Transverse colon (tissue), 4 donors: ENCODE results near the gene STXBP3. TPM values are rescaled to one million over a fixed set of nuclear protein-coding genes. Genes with fewer than 3 reads are reported as not detected.

Experiments
- DNase-seq: peaks from one replicate; pipeline ENCODE4 v3.0.0-alpha.2; 2019
- H3K27ac ChIP-seq, 4 donors: fragments of 200-600 bp; sonication (generic); 2 replicates each; pipeline ENCODE4 v1.5.1; 2016 to 2018; ENCODE audit warnings: inconsistent platforms in 4 of 4
- H3K27me3 ChIP-seq: fragments of 200-600 bp; sonication (generic); 2 replicates; pipeline ENCODE4 v1.5.1; 2017; ENCODE audit warnings: inconsistent platforms
- H3K36me3 ChIP-seq, 4 donors: fragments of 200-600 bp; sonication (generic); 2 replicates each; pipeline ENCODE4 v1.5.1; 2017 to 2019; ENCODE audit warnings: inconsistent platforms in 4 of 4
- H3K4me1 ChIP-seq, 4 donors: fragments of 200-600 bp; sonication (generic); 2 replicates each; pipeline ENCODE4 v1.5.1; 2017 to 2020; ENCODE audit warnings: inconsistent platforms in 4 of 4
- H3K4me3 ChIP-seq, 4 donors: fragments of 200-600 bp; sonication (generic); 1 replicate in 1 of 4; 2 replicates in 3 of 4; pipeline versions ENCODE4 v1.5.1 to v1.6.1; 2017 to 2019; ENCODE audit warnings: inconsistent platforms in 4 of 4
- H3K9me3 ChIP-seq, 2 donors: fragments of 200-600 bp; sonication (generic); 2 replicates each; pipeline ENCODE4 v1.5.1; 2017 to 2019; ENCODE audit warnings: inconsistent platforms in 2 of 2
- EP300 ChIP-seq: sonication (generic); formaldehyde crosslinking; IDR thresholded peaks from one replicate; pipeline ENCODE4 v1.6.1; 2017; ENCODE audit warnings: antibody characterized with exemption, low read depth
- POLR2A ChIP-seq: fragments of 450-650 bp; IDR thresholded peaks from one replicate; pipeline ENCODE4 v1.6.1; 2016; ENCODE audit warnings: antibody characterized with exemption, mild to moderate bottlenecking, moderate library complexity
- POLR2AphosphoS5 ChIP-seq, 3 donors: sonication (generic); formaldehyde crosslinking; IDR thresholded peaks; one replicate each; pipeline ENCODE4 v1.6.1; 2016; ENCODE audit warnings: antibody characterized with exemption in 3 of 3
- WGBS, 2 donors: methylation state at CpG; one replicate each; pipeline ENCODE4 v1.1.5; 2018; ENCODE audit warnings: low coverage in 1 of 2; 5-methylcytosine and 5-hydroxymethylcytosine counted together
- in situ Hi-C, 4 donors: fragments of 200-750 bp; cut with MboI; loops; one replicate each; pipeline versions ENCODE4 v1.15.0 to v1.15.1; 2017; ENCODE audit warnings: low sequenced_read_pairs in 3 of 4, low pct_ligation_motif_present in 1 of 4, low pct_unique_long_range_greater_than_20kb in 1 of 4
- intact Hi-C: fragments of 100-400 bp; cut with DNase I; formaldehyde crosslinking; loops from one replicate; pipeline ENCODE4 v1.15.1; 2023; ENCODE audit warnings: low total_unique reads
- total RNA-seq, 4 donors: library from RNA; depleted of rRNA; stranded (reverse); fragments of >200 nt; gene quantifications; one replicate each; pipeline ENCODE4 v1.1.0, GENCODE V29; 2016
- TF ChIP-seq, protein P1 (sequence below), 5 experiments: fragments of 200-600 bp in 3 of 5; fragments of 450-650 bp in 2 of 5; sonication (generic) in 3 of 5; IDR thresholded peaks; 1 replicate in 2 of 5; 2 replicates in 3 of 5; pipeline ENCODE4 v1.5.1; 2016 to 2017; ENCODE audit warnings: antibody characterized with exemption in 5 of 5, inconsistent platforms in 3 of 5, mild to moderate bottlenecking in 2 of 5, moderate library complexity in 1 of 5

Gene STXBP3
- total RNA-seq, 4 donors from 2014 or later, result 33.3 to 134 (median 76.3) TPM

DNA sequence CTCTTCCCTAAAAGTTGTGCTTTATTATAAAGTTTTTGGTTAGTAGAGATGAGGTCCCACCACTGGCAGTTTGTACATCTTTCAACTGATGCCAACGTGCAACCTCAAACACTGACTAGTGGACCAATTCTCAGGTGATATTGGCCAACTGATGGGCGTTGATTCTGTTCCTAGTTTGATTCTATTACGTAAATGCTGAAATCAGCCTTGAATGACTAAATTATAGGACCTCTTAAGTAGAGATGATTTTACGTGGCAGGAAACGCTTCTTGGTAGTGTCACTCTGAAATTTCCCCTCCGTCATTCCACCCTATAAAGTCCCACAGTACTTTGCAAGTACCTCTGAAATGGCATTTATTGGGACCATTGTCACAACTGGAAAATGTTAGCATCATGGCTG is 42.5 kb upstream of the STXBP3 start:
- Histone ChIP-seq H3K36me3 (peaks cover 0 to 31% (median 10%) of the 10 kb centered on the region in 4 donors), H3K4me1 (peaks cover 0 to 11% (median 2%) of the 10 kb centered on the region in 4 donors), H3K27me3 (no peaks in the 10 kb centered on the region), H3K27ac (no peak overlapping the region), H3K9me3 (no peaks in the 10 kb centered on the region), H3K4me3 (no peak overlapping the region)
- in situ Hi-C loops (no loop called here), intact Hi-C loops (no loop called here)
- 43 to 52% methylated on average over 4 to 6 of the region's 6 CpGs for WGBS, 2 donors
- TF ChIP-seq POLR2A (no peak), POLR2AphosphoS5 (IDR thresholded peaks at IDR 0.05) (no peak), EP300 (no peak)
- TF ChIP-seq, protein P1, sequence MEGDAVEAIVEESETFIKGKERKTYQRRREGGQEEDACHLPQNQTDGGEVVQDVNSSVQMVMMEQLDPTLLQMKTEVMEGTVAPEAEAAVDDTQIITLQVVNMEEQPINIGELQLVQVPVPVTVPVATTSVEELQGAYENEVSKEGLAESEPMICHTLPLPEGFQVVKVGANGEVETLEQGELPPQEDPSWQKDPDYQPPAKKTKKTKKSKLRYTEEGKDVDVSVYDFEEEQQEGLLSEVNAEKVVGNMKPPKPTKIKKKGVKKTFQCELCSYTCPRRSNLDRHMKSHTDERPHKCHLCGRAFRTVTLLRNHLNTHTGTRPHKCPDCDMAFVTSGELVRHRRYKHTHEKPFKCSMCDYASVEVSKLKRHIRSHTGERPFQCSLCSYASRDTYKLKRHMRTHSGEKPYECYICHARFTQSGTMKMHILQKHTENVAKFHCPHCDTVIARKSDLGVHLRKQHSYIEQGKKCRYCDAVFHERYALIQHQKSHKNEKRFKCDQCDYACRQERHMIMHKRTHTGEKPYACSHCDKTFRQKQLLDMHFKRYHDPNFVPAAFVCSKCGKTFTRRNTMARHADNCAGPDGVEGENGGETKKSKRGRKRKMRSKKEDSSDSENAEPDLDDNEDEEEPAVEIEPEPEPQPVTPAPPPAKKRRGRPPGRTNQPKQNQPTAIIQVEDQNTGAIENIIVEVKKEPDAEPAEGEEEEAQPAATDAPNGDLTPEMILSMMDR (IDR thresholded peaks at IDR 0.05), result no peak
- no peak for DNase-seq

GRCh38 chr1:108704496-108704895 is 42.0 kb upstream of the STXBP3 start:
- Histone ChIP-seq H3K4me1 (peaks cover 0 to 11% (median 2%) of the 10 kb centered on the region in 4 donors), H3K27me3 (no peaks in the 10 kb centered on the region), H3K4me3 (no peak overlapping the region), H3K9me3 (no peaks in the 10 kb centered on the region), H3K36me3 (peaks cover 0 to 25% (median 7%) of the 10 kb centered on the region in 4 donors), H3K27ac (no peak overlapping the region)
- DNase-seq, result no peak
- WGBS, 2 donors, result 52% methylated on average over 2 of the region's 2 CpGs; no CpG with 5 or more reads in 1 of the 2 donors
- in situ Hi-C loops (no loop called here), intact Hi-C loops (no loop called here)
- TF ChIP-seq, protein P1 (IDR thresholded peaks at IDR 0.05), result no peak
- no peak for TF ChIP-seq POLR2A
- no peak for TF ChIP-seq EP300
- TF ChIP-seq POLR2AphosphoS5 (IDR thresholded peaks at IDR 0.05), result no peak

DNA sequence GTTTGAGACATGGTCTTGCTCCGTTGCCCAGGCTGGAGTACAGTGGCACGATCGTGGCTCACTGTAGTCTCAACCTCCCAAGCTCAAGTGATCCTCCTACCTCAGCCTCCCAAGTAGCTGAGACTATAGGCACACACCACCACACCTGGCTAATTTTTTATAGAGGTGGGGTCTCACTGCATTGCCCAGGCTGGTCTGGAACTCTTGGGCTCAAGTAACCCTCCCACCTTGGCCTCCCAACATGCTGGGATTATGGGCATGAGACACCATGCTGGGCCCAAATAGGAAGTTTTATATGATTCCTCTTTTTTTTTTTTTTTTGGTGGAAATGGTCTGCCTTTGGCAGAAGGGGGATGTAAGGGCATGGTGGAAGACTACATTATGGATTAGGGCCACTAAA is 39.8 kb upstream of the STXBP3 start:
- intact Hi-C loops (no loop called here), in situ Hi-C loops (no loop called here)
- no peak for DNase-seq
- 96 to 98% methylated on average over 3 of the region's 3 CpGs for WGBS, 2 donors
- no peak overlapping the region for H3K4me3 ChIP-seq
- no peaks in the 10 kb centered on the region for H3K9me3 ChIP-seq
- TF ChIP-seq, protein P1 (IDR thresholded peaks at IDR 0.05), result no peak
- peaks cover 0 to 5% (median 0%) of the 10 kb centered on the region in 4 donors for H3K36me3 ChIP-seq
- peaks cover 0 to 11% (median 2%) of the 10 kb centered on the region in 4 donors for H3K4me1 ChIP-seq
- H3K27me3 ChIP-seq, result no peaks in the 10 kb centered on the region
- no peak overlapping the region for H3K27ac ChIP-seq

- peak; percentile 26 for DNase-seq
Measured at GRCh38 chr1:108708691-108709660, 37.5 kb upstream of the STXBP3 start.

More at GRCh38 chr1:108708691-108709660, 37.5 kb upstream of the STXBP3 start:
- Histone ChIP-seq H3K4me3 (no peak overlapping the region), H3K9me3 (no peaks in the 10 kb centered on the region), H3K27me3 (no peaks in the 10 kb centered on the region), H3K27ac (no peak overlapping the region), H3K4me1 (peaks cover 0 to 11% (median 2%) of the 10 kb centered on the region in 4 donors), H3K36me3 (no peaks in the 10 kb centered on the region)
- in situ Hi-C loops (no loop called here), intact Hi-C loops (no loop called here)
- 68 to 81% methylated on average over 3 to 7 of the region's 7 CpGs for WGBS, 2 donors
- no peak for TF ChIP-seq EP300
- TF ChIP-seq, protein P1 (IDR thresholded peaks at IDR 0.05), result peak in 1 of 5 experiments; percentile 9
